ENCODE data around the gene RRP15.

Gene RRP15

GRCh38 chr1:218342091-218342490 is 57.0 kb downstream of the RRP15 start:
- no peak for DNase-seq

GRCh38 chr1:218344814-218345672 is 60.0 kb downstream of the RRP15 start, which contains the start of gene TGFB2:
Gene TGFB2 (plus strand): TSS chr1:218345336. CDS start chr1:218346702, 1,366 bp downstream.
- no peak for DNase-seq

- no peak for DNase-seq
Observed at GRCh38 chr1:218345673-218346390, 60.7 kb downstream of the RRP15 start.

- no peak for DNase-seq
Observed at GRCh38 chr1:218346391-218347204, 61.5 kb downstream of the RRP15 start.

GRCh38 chr1:218347336-218347722 is 62.2 kb downstream of the RRP15 start:
- no peak for DNase-seq

GRCh38 chr1:218347723-218348627 is 62.9 kb downstream of the RRP15 start:
- no peak for DNase-seq

- DNase-seq: no peak
Observed at GRCh38 chr1:218348628-218349071, 63.6 kb downstream of the RRP15 start.

- no peak for DNase-seq
Observed at GRCh38 chr1:218349348-218350034, 64.4 kb downstream of the RRP15 start.

- DNase-seq: no peak
Observed at GRCh38 chr1:218350035-218350525, 65.0 kb downstream of the RRP15 start.

GRCh38 chr1:218350801-218351266 is 65.7 kb downstream of the RRP15 start:
- no peak for DNase-seq

- DNase-seq: no peak
Observed at GRCh38 chr1:218351391-218352074, 66.4 kb downstream of the RRP15 start.

- DNase-seq: no peak
Observed at GRCh38 chr1:218352075-218352438, 67.0 kb downstream of the RRP15 start.

GRCh38 chr1:218353656-218354055 is 68.6 kb downstream of the RRP15 start:
- DNase-seq: no peak

GRCh38 chr1:218355278-218355677 is 70.2 kb downstream of the RRP15 start:
- DNase-seq: no peak

- DNase-seq: no peak
Observed at GRCh38 chr1:218357211-218357892, 72.3 kb downstream of the RRP15 start.

- no peak for DNase-seq
Observed at GRCh38 chr1:218357893-218358232, 72.8 kb downstream of the RRP15 start.

GRCh38 chr1:218361298-218362065 is 76.4 kb downstream of the RRP15 start:
- DNase-seq: no peak

- no peak for DNase-seq
Observed at GRCh38 chr1:218362418-218363076, 77.5 kb downstream of the RRP15 start.

- DNase-seq: no peak
Observed at GRCh38 chr1:218363141-218363540, 78.0 kb downstream of the RRP15 start.
